ENCODE measurements around the gene CKAP5.
A peak's percentile ranks its signal among the peaks of the same experiment; 100 is the strongest.

The CKAP5 gene

GRCh38 chr11:46845740-46846509, at the start of gene CKAP5:
TSS of gene CKAP5 (minus strand) at chr11:46846280. CDS start at chr11:46821231, 25,049 bp downstream.
- Mint-ChIP-seq H3K9me3 (ENCODE audit: low read depth) (no peaks in the 10 kb centered on the region), H3K27ac (peak within 1 kb of the TSS; percentile 93), H3K4me1 (ENCODE audit: low read depth) (peaks cover 34% of the 10 kb centered on the region), H3K4me3 (peak within 1 kb of the TSS; percentile 95), H3K36me3 (no peaks in the 10 kb centered on the region), H3K27me3 (no peaks in the 10 kb centered on the region)

GRCh38 chr11:46895821-46896220, 49.7 kb upstream of the CKAP5 start:
- Mint-ChIP-seq H3K27me3 (no peaks in the 10 kb centered on the region), H3K4me3 (no peak overlapping the region), H3K9me3 (ENCODE audit: low read depth) (no peaks in the 10 kb centered on the region), H3K27ac (no peak overlapping the region), H3K36me3 (no peaks in the 10 kb centered on the region), H3K4me1 (ENCODE audit: low read depth) (no peaks in the 10 kb centered on the region)

- H3K4me3 Mint-ChIP-seq: no peak overlapping the region
- H3K27ac Mint-ChIP-seq: no peak overlapping the region
- H3K4me1 Mint-ChIP-seq (ENCODE audit: low read depth): no peaks in the 10 kb centered on the region
- H3K27me3 Mint-ChIP-seq: no peaks in the 10 kb centered on the region
- no peaks in the 10 kb centered on the region for H3K9me3 Mint-ChIP-seq (ENCODE audit: low read depth)
- no peaks in the 10 kb centered on the region for H3K36me3 Mint-ChIP-seq
These were observed 48.9 kb upstream of the CKAP5 start for GRCh38 chr11:46894961-46895360.

- H3K27ac Mint-ChIP-seq: no peak overlapping the region
- H3K27me3 Mint-ChIP-seq: no peaks in the 10 kb centered on the region
- H3K36me3 Mint-ChIP-seq: no peaks in the 10 kb centered on the region
- no peaks in the 10 kb centered on the region for H3K4me1 Mint-ChIP-seq (ENCODE audit: low read depth)
- no peak overlapping the region for H3K4me3 Mint-ChIP-seq
- no peaks in the 10 kb centered on the region for H3K9me3 Mint-ChIP-seq (ENCODE audit: low read depth)
These were observed 48.4 kb upstream of the CKAP5 start for GRCh38 chr11:46894506-46894905.

- Mint-ChIP-seq H3K9me3 (ENCODE audit: low read depth) (no peaks in the 10 kb centered on the region), H3K27ac (no peak overlapping the region), H3K27me3 (peaks cover 2% of the 10 kb centered on the region), H3K4me3 (no peak overlapping the region), H3K4me1 (ENCODE audit: low read depth) (no peaks in the 10 kb centered on the region), H3K36me3 (no peaks in the 10 kb centered on the region)
These were observed 46.8 kb upstream of the CKAP5 start for GRCh38 chr11:46892838-46893237.

- Mint-ChIP-seq H3K27me3 (peaks cover 2% of the 10 kb centered on the region), H3K27ac (no peak overlapping the region), H3K4me3 (no peak overlapping the region), H3K4me1 (ENCODE audit: low read depth) (no peaks in the 10 kb centered on the region), H3K9me3 (ENCODE audit: low read depth) (no peaks in the 10 kb centered on the region), H3K36me3 (no peaks in the 10 kb centered on the region)
These were observed 46.0 kb upstream of the CKAP5 start for GRCh38 chr11:46892109-46892508.

- H3K27ac Mint-ChIP-seq: no peak overlapping the region
- H3K4me3 Mint-ChIP-seq: no peak overlapping the region
- H3K4me1 Mint-ChIP-seq (ENCODE audit: low read depth): no peaks in the 10 kb centered on the region
- H3K9me3 Mint-ChIP-seq (ENCODE audit: low read depth): no peaks in the 10 kb centered on the region
- H3K27me3 Mint-ChIP-seq: peaks cover 6% of the 10 kb centered on the region
- H3K36me3 Mint-ChIP-seq: no peaks in the 10 kb centered on the region
These were observed 44.6 kb upstream of the CKAP5 start for GRCh38 chr11:46890665-46891064.

GRCh38 chr11:46889689-46890475, 43.8 kb upstream of the CKAP5 start:
- Mint-ChIP-seq H3K27me3 (peaks cover 6% of the 10 kb centered on the region), H3K36me3 (no peaks in the 10 kb centered on the region), H3K4me1 (ENCODE audit: low read depth) (no peaks in the 10 kb centered on the region), H3K9me3 (ENCODE audit: low read depth) (no peaks in the 10 kb centered on the region), H3K4me3 (no peak overlapping the region), H3K27ac (no peak overlapping the region)

- Mint-ChIP-seq H3K36me3 (no peaks in the 10 kb centered on the region), H3K4me3 (no peak overlapping the region), H3K27me3 (peaks cover 6% of the 10 kb centered on the region), H3K9me3 (ENCODE audit: low read depth) (no peaks in the 10 kb centered on the region), H3K27ac (no peak overlapping the region), H3K4me1 (ENCODE audit: low read depth) (no peaks in the 10 kb centered on the region)
These were observed 43.2 kb upstream of the CKAP5 start for GRCh38 chr11:46889251-46889650.

GRCh38 chr11:46888636-46889035, 42.6 kb upstream of the CKAP5 start:
- peaks cover 6% of the 10 kb centered on the region for H3K27me3 Mint-ChIP-seq
- H3K36me3 Mint-ChIP-seq: no peaks in the 10 kb centered on the region
- no peaks in the 10 kb centered on the region for H3K9me3 Mint-ChIP-seq (ENCODE audit: low read depth)
- no peak overlapping the region for H3K27ac Mint-ChIP-seq
- H3K4me3 Mint-ChIP-seq: no peak overlapping the region
- H3K4me1 Mint-ChIP-seq (ENCODE audit: low read depth): no peaks in the 10 kb centered on the region

- H3K27ac Mint-ChIP-seq: no peak overlapping the region
- H3K27me3 Mint-ChIP-seq: peaks cover 6% of the 10 kb centered on the region
- no peaks in the 10 kb centered on the region for H3K9me3 Mint-ChIP-seq (ENCODE audit: low read depth)
- H3K4me3 Mint-ChIP-seq: no peak overlapping the region
- H3K4me1 Mint-ChIP-seq (ENCODE audit: low read depth): no peaks in the 10 kb centered on the region
- H3K36me3 Mint-ChIP-seq: no peaks in the 10 kb centered on the region
These were observed 40.1 kb upstream of the CKAP5 start for GRCh38 chr11:46886211-46886610.

GRCh38 chr11:46879056-46879585, 33.0 kb upstream of the CKAP5 start:
- Mint-ChIP-seq H3K4me1 (ENCODE audit: low read depth) (no peaks in the 10 kb centered on the region), H3K27ac (no peak overlapping the region), H3K9me3 (ENCODE audit: low read depth) (no peaks in the 10 kb centered on the region), H3K36me3 (no peaks in the 10 kb centered on the region), H3K27me3 (no peaks in the 10 kb centered on the region), H3K4me3 (no peak overlapping the region)

GRCh38 chr11:46877580-46877979, 31.5 kb upstream of the CKAP5 start:
- no peaks in the 10 kb centered on the region for H3K4me1 Mint-ChIP-seq (ENCODE audit: low read depth)
- H3K27me3 Mint-ChIP-seq: no peaks in the 10 kb centered on the region
- H3K9me3 Mint-ChIP-seq (ENCODE audit: low read depth): no peaks in the 10 kb centered on the region
- no peak overlapping the region for H3K4me3 Mint-ChIP-seq
- H3K36me3 Mint-ChIP-seq: no peaks in the 10 kb centered on the region
- H3K27ac Mint-ChIP-seq: no peak overlapping the region

GRCh38 chr11:46876471-46876870, 30.4 kb upstream of the CKAP5 start:
- Mint-ChIP-seq H3K27ac (no peak overlapping the region), H3K36me3 (no peaks in the 10 kb centered on the region), H3K4me3 (no peak overlapping the region), H3K9me3 (ENCODE audit: low read depth) (no peaks in the 10 kb centered on the region), H3K27me3 (no peaks in the 10 kb centered on the region), H3K4me1 (ENCODE audit: low read depth) (no peaks in the 10 kb centered on the region)

- Mint-ChIP-seq H3K27me3 (peaks cover 2% of the 10 kb centered on the region), H3K36me3 (no peaks in the 10 kb centered on the region), H3K27ac (no peak overlapping the region), H3K4me3 (no peak overlapping the region), H3K9me3 (ENCODE audit: low read depth) (no peaks in the 10 kb centered on the region), H3K4me1 (ENCODE audit: low read depth) (no peaks in the 10 kb centered on the region)
These were observed 28.5 kb upstream of the CKAP5 start for GRCh38 chr11:46874586-46874985.
